AG04449 (cell line): Measurements from ENCODE around the gene LPA.

Source experiments
- CTCF ChIA-PET: fragments of 350-600 bp; formaldehyde crosslinking; extraction: SDS; loops from one replicate; lab custom pipeline; 2021; ENCODE audit warnings: antibody characterized with exemption; lab: Yijun Ruan, JAX
- POLR2A ChIA-PET: fragments of 400-600, 350-600 bp; formaldehyde crosslinking; extraction: SDS; loops from one replicate; lab custom pipeline; 2020; ENCODE audit warnings: antibody characterized with exemption, inconsistent platforms; lab: Yijun Ruan, JAX
- DNase-seq: peaks from one replicate; pipeline ENCODE4 v3.0.0-alpha.2; 2010; ENCODE audit warnings: low read depth, low spot score
- H3K4me3 ChIP-seq: 2 replicates; pipeline ENCODE4 v1.5.1; 2011; ENCODE audit warnings: low read depth, mild to moderate bottlenecking, control low read depth, low read length
- CTCF ChIP-seq: IDR thresholded peaks from one replicate; pipeline ENCODE4 v1.5.1; 2011; ENCODE audit warnings: mild to moderate bottlenecking, moderate library complexity, low read length, control low read depth, inconsistent platforms; ENCODE audit not compliant: insufficient read depth; ENCODE audit errors: missing control alignments

Gene LPA

DNA sequence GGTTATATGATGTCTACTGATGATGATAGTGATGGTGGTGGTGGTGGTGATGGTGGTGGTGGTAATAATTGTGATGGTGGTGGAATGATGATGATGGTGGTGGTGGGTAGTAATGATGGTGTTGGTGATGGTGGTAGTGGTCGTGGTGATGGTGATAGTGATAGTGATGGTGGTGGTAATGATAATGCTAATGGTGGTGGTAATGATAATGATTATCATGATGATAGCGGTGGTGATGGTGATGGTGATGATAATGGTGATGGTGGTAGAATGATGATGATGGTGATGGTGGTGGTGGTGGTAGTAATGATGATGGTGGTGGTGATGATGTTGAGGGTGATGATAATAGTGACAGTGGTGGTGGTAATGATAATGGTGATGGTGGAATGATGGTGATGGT is 4.5 kb upstream of the LPA start:
- no peak for TF ChIP-seq CTCF
- no peak for DNase-seq
- H3K4me3 ChIP-seq: no peak overlapping the region
- ChIA-PET CTCF (no interaction called here), POLR2A (no interaction called here)

DNA sequence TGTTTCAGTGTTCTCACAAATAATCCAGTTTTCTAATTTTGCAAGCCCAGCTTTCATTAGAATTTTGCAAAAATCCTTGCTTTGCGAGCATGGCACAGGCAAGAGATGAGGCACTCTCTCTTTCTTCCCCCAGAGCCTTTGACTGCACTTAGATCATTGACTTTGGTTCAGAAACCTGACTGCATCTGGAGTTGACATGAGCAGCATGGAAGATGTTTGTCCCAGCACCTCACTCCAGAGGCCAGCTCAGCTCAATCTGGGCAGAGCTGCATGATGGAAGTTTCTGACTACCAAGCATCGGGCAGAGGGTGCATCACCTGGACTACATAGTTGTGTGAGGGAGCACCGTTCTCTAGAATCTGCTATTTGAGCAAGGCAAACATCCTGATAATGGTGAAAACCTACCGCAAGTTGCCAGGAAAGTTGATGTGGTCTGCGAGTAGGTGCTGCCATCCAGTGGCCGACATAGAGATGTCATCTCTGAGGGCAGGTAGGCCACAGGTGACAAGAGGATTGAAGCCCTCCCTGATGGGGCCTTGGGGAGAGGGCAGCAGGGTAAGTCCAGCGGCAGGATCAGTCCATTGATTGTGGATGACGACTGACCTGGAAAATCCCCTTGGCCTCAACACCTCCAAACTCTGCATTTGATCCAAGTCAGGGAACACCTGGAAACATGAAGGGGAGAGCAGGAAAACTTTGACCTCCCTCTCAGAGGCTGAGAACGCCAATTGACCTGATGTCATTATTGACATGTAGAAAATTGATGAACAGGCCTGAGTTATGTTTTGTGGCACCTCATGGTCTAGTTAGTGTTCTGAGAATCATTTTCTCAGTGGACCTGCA is 3.8 kb upstream of the LPA start:
- ChIA-PET CTCF (no interaction called here), POLR2A (no interaction called here)
- H3K4me3 ChIP-seq: no peak overlapping the region
- DNase-seq: no peak
- TF ChIP-seq CTCF: no peak

- CTCF ChIA-PET: no interaction called here
- DNase-seq: no peak
- no peak overlapping the region for H3K4me3 ChIP-seq
- TF ChIP-seq CTCF: no peak
- POLR2A ChIA-PET: no interaction called here
These were observed 1.2 kb downstream of the LPA start for GRCh38 chr6:160662842-160663241.

DNA sequence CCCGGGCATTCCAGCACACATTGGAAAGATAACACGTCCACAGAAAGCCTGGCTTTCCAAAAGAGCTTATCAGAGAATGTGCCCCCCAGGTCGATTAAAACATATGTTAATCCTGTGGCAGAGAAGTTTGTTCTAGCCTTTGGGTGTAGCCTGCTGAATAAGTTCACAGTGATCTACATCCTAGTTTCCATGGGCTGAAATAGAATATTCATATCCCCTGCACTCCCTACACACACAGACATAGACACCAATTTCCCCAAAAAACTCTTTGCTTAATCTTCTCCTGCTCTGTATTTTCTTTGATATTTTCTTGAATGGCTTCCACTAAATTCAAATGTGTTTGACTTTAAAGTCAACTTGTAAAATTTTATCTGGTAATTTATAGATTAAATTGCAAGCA is 1.6 kb downstream of the LPA start:
- no peak overlapping the region for H3K4me3 ChIP-seq
- DNase-seq: no peak
- no peak for TF ChIP-seq CTCF
- CTCF ChIA-PET: no interaction called here
- POLR2A ChIA-PET: no interaction called here

GRCh38 chr6:160661216-160661615 is 2.9 kb downstream of the LPA start:
- no peak for DNase-seq
- H3K4me3 ChIP-seq: no peak overlapping the region
- CTCF ChIA-PET: no interaction called here
- POLR2A ChIA-PET: no interaction called here
- no peak for TF ChIP-seq CTCF

DNA sequence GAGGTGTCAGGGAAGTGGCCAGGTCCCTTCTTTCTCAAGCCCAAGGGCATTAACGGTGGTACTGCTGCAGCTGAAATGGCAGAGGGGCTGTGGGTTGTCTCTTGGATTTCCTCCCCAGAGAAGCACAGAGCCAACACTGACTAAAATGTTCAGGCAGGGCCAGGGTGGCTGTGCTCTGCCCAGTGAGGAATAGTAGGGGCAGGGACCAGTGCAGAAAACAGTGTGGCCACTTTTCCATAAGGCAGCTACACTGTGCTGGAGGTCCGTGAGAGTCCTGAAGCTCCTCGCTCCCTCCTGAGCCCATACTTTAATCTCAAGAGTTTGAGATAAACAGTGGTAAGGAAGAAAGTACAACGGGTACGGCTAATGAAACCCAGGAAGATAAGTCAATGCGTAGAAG is 4.5 kb downstream of the LPA start:
- no peak for TF ChIP-seq CTCF
- no peak overlapping the region for H3K4me3 ChIP-seq
- no peak for DNase-seq
- ChIA-PET POLR2A (no interaction called here), CTCF (no interaction called here)
